Smooth muscle cell of trachea (primary cell): Measurements from ENCODE around the gene BSG. TPM values are rescaled to one million over a fixed set of nuclear protein-coding genes. Genes with fewer than 3 reads are reported as not detected.

Source experiments
- total RNA-seq: library from RNA; depleted of rRNA; stranded (reverse); fragments of >200 nt; gene quantifications from 2 replicates; pipeline ENCODE4 v1.2.1, GENCODE V29; 2014

Gene BSG
- total RNA-seq, result 327 and 538 TPM in 2 replicates

GRCh38 chr19:572140-572742 lies at the start of gene BSG:
Gene BSG, plus strand, starts transcription at chr19:572596. Its CDS starts 39 bp downstream, at chr19:572635.

GRCh38 chr19:531753-532560 lies 40.4 kb upstream of the BSG start, which contains the start of gene CDC34:
Gene CDC34, plus strand, starts transcription at chr19:531760. Its CDS starts 172 bp downstream, at chr19:531932.

GRCh38 chr19:543910-544608 lies 28.3 kb upstream of the BSG start, which contains the start of gene GZMM:
Gene GZMM, plus strand, starts transcription at chr19:544053. Its CDS starts 19 bp downstream, at chr19:544072.

GRCh38 chr19:589693-590395 lies 17.4 kb downstream of the BSG start, which contains the start of gene HCN2:
Gene HCN2, plus strand, starts transcription at chr19:589881. Its CDS starts 65 bp downstream, at chr19:589946.

Other genes starting within 250 kb of the BSG start
- gene MIER2, start 227.8 kb upstream of the BSG start, total RNA-seq, result 14.5 and 24.3 TPM in 2 replicates
- 0.29 and 0.33 TPM in 2 replicates for gene C2CD4C, start 163.4 kb upstream of the BSG start, total RNA-seq
- gene SHC2, start 111.6 kb upstream of the BSG start, total RNA-seq, result 1.0 and 10.3 TPM in 2 replicates
- gene MADCAM1, start 76.1 kb upstream of the BSG start, total RNA-seq, result 0.15 TPM in 1 of 2 replicates, not detected in the other
- gene TPGS1, start 65.1 kb upstream of the BSG start, total RNA-seq, result 61.4 and 69.1 TPM in 2 replicates
- gene CDC34, start 40.8 kb upstream of the BSG start, total RNA-seq, result 49.2 and 67.0 TPM in 2 replicates
- 0.17 TPM in 1 of 2 replicates, not detected in the other for gene GZMM, start 28.5 kb upstream of the BSG start, total RNA-seq
- gene HCN2, start 17.3 kb downstream of the BSG start, total RNA-seq, result 0.73 and 1.7 TPM in 2 replicates
- 20.7 and 29.3 TPM in 2 replicates for gene POLRMT, start 60.9 kb downstream of the BSG start, total RNA-seq
- gene FGF22, start 67.3 kb downstream of the BSG start, total RNA-seq, result 0.15 TPM in 1 of 2 replicates, not detected in the other
- 21.5 and 24.1 TPM in 2 replicates for gene RNF126, start 90.6 kb downstream of the BSG start, total RNA-seq
- gene FSTL3, start 103.8 kb downstream of the BSG start, total RNA-seq, result 15.9 and 77.4 TPM in 2 replicates
- gene PRSS57, start 122.9 kb downstream of the BSG start, total RNA-seq, result 0.17 TPM in 1 of 2 replicates, not detected in the other
- gene PALM, start 136.3 kb downstream of the BSG start, total RNA-seq, result 3.9 and 41.4 TPM in 2 replicates
- gene MISP, start 178.5 kb downstream of the BSG start, total RNA-seq, result under 0.01 and 0.17 TPM in 2 replicates
- 72.0 and 99.4 TPM in 2 replicates for gene PTBP1, start 224.9 kb downstream of the BSG start, total RNA-seq
- gene PLPPR3, start 249.4 kb downstream of the BSG start, total RNA-seq, result 0.15 and 2.5 TPM in 2 replicates